WTC11 (cell line): ENCODE results near the gene HPSE2. TPM values are rescaled to one million over a fixed set of nuclear protein-coding genes. Genes with fewer than 3 reads are reported as not detected.

Source experiments
- ATAC-seq: fragments of 200-7000 bp; cut with Tn5 transposase; 2 replicates; pipeline ENCODE4 v1.10.0; 2021; ENCODE audit warnings: mild to moderate bottlenecking, moderate library complexity
- CTCF ChIA-PET: fragments of 300-600 bp; sonication (Branson Sonifier 250); formaldehyde crosslinking; loops from one replicate; lab custom pipeline; 2021; ENCODE audit warnings: antibody characterized with exemption; lab: Charles Lee
- POLR2A ChIA-PET: fragments of 350-600 bp; sonication (Branson Sonifier 250); formaldehyde crosslinking; loops from one replicate; lab custom pipeline; 2021; ENCODE audit warnings: antibody characterized with exemption; lab: Charles Lee
- DNase-seq: peaks from one replicate; pipeline ENCODE4 v3.0.0; 2021; ENCODE audit warnings: low spot score
- H3K27ac Mint-ChIP-seq: 2 replicates; pipeline ENCODE4 v1.8.0; 2021; ENCODE audit warnings: mixed read lengths
- H3K27me3 Mint-ChIP-seq: 2 replicates; pipeline ENCODE4 v1.8.0; 2021; ENCODE audit warnings: low read depth, mild to moderate bottlenecking, moderate library complexity, mixed read lengths
- H3K36me3 Mint-ChIP-seq: 2 replicates; pipeline ENCODE4 v1.8.0; 2021; ENCODE audit warnings: mixed read lengths
- H3K4me1 Mint-ChIP-seq: 2 replicates; pipeline ENCODE4 v1.8.0; 2022; ENCODE audit warnings: mixed read lengths
- H3K4me3 Mint-ChIP-seq: 2 replicates; pipeline ENCODE4 v1.8.0; 2021; ENCODE audit warnings: mild to moderate bottlenecking, moderate library complexity, mixed read lengths
- H3K9me3 Mint-ChIP-seq: 2 replicates; pipeline ENCODE4 v1.8.0; 2021; ENCODE audit warnings: mixed read lengths
- ATF1 ChIP-seq: sonication (generic); formaldehyde crosslinking; IDR thresholded peaks from 2 replicates; pipeline ENCODE4 v1.8.1; 2023; ENCODE audit warnings: mild to moderate bottlenecking, moderate library complexity, missing genetic modification reagents
- CREB1 ChIP-seq: sonication (generic); formaldehyde crosslinking; IDR thresholded peaks from 2 replicates; pipeline ENCODE4 v1.8.0; 2023; ENCODE audit warnings: mild to moderate bottlenecking, missing genetic modification reagents
- CREM ChIP-seq: sonication (generic); formaldehyde crosslinking; IDR thresholded peaks from 2 replicates; pipeline ENCODE4 v1.8.1; 2022; ENCODE audit warnings: mild to moderate bottlenecking, missing genetic modification reagents, moderate library complexity
- FOXK1 ChIP-seq: sonication (generic); formaldehyde crosslinking; IDR thresholded peaks from 2 replicates; pipeline ENCODE4 v1.8.0; 2022; ENCODE audit warnings: mild to moderate bottlenecking, moderate library complexity, missing genetic modification reagents
- FOXP1 ChIP-seq: sonication (generic); formaldehyde crosslinking; IDR thresholded peaks from 2 replicates; pipeline ENCODE4 v1.8.0; 2022; ENCODE audit warnings: missing genetic modification reagents, mild to moderate bottlenecking, moderate library complexity, borderline replicate concordance
- GABPB1 ChIP-seq: sonication (generic); formaldehyde crosslinking; IDR thresholded peaks from 2 replicates; pipeline ENCODE4 v1.8.1; 2023; ENCODE audit warnings: mild to moderate bottlenecking, missing genetic modification reagents
- MYBL2 ChIP-seq: sonication (generic); formaldehyde crosslinking; IDR thresholded peaks from 2 replicates; pipeline ENCODE4 v1.8.1; 2023; ENCODE audit warnings: mild to moderate bottlenecking, moderate library complexity, missing genetic modification reagents
- NFYB ChIP-seq: sonication (generic); formaldehyde crosslinking; conservative IDR thresholded peaks from 2 replicates; pipeline ENCODE4 v1.8.0; 2022; ENCODE audit warnings: low read depth, missing genetic modification reagents
- RORB ChIP-seq: fragments of 250-450 bp; sonication (Bioruptor Pico); IDR thresholded peaks from 2 replicates; pipeline ENCODE4 v1.9.0; 2021; ENCODE audit warnings: mild to moderate bottlenecking
- STAT6 ChIP-seq: sonication (generic); formaldehyde crosslinking; conservative IDR thresholded peaks from 2 replicates; pipeline ENCODE4 v1.8.1; 2023; ENCODE audit warnings: mild to moderate bottlenecking, low read depth, missing genetic modification reagents, moderate library complexity
- USF1 ChIP-seq: sonication (generic); formaldehyde crosslinking; IDR thresholded peaks from 2 replicates; pipeline ENCODE4 v1.8.0; 2022; ENCODE audit warnings: mild to moderate bottlenecking, missing genetic modification reagents
- ZBTB21 ChIP-seq: sonication (generic); formaldehyde crosslinking; IDR thresholded peaks from 2 replicates; pipeline ENCODE4 v1.8.1; 2023; ENCODE audit warnings: mild to moderate bottlenecking, missing genetic modification reagents, borderline replicate concordance
- ZMAT4 ChIP-seq: fragments of 250-450 bp; sonication (Bioruptor Pico); IDR thresholded peaks from 2 replicates; pipeline ENCODE4 v1.9.0; 2021; ENCODE audit warnings: mild to moderate bottlenecking
- ZNF219 ChIP-seq: sonication (generic); formaldehyde crosslinking; IDR thresholded peaks from 2 replicates; pipeline ENCODE4 v1.8.0; 2023; ENCODE audit warnings: missing genetic modification reagents, mild to moderate bottlenecking, borderline replicate concordance
- ZNF232 ChIP-seq: sonication (generic); formaldehyde crosslinking; IDR thresholded peaks from 2 replicates; pipeline ENCODE4 v1.8.0; 2022; ENCODE audit warnings: mild to moderate bottlenecking, missing genetic modification reagents
- ZNF317 ChIP-seq: sonication (generic); formaldehyde crosslinking; IDR thresholded peaks from 2 replicates; pipeline ENCODE4 v1.8.1; 2023; ENCODE audit warnings: low read depth, mild to moderate bottlenecking, moderate library complexity, missing genetic modification reagents, borderline replicate concordance
- total RNA-seq: library from RNA; stranded (reverse); gene quantifications from 3 replicates; pipeline ENCODE4 v1.2.3, GENCODE V29; 2021
- TF ChIP-seq, protein P1 (sequence below): fragments of 200-600 bp; IDR thresholded peaks from 2 replicates; pipeline ENCODE4 v1.8.0; 2022; ENCODE audit warnings: antibody characterized with exemption
- TF ChIP-seq, protein P2 (sequence below): sonication (generic); formaldehyde crosslinking; IDR thresholded peaks from 2 replicates; pipeline ENCODE4 v1.8.0; 2023; ENCODE audit warnings: missing genetic modification reagents
- TF ChIP-seq, protein P3 (sequence below): sonication (generic); formaldehyde crosslinking; IDR thresholded peaks from 2 replicates; pipeline ENCODE4 v1.8.1; 2023; ENCODE audit warnings: mild to moderate bottlenecking, missing genetic modification reagents

Gene HPSE2
- total RNA-seq, 1 experiment from 2014 or later = 0.66 TPM

- TF ChIP-seq ZBTB21 (CRISPR knock-in tag) (no peak), CREM (CRISPR knock-in tag) (no peak), FOXP1 (CRISPR knock-in tag) (no peak), GABPB1 (CRISPR knock-in tag) (no peak), CREB1 (CRISPR knock-in tag) (no peak), STAT6 (CRISPR knock-in tag) (no peak), ZNF232 (CRISPR knock-in tag) (no peak)
- TF ChIP-seq, protein P1, sequence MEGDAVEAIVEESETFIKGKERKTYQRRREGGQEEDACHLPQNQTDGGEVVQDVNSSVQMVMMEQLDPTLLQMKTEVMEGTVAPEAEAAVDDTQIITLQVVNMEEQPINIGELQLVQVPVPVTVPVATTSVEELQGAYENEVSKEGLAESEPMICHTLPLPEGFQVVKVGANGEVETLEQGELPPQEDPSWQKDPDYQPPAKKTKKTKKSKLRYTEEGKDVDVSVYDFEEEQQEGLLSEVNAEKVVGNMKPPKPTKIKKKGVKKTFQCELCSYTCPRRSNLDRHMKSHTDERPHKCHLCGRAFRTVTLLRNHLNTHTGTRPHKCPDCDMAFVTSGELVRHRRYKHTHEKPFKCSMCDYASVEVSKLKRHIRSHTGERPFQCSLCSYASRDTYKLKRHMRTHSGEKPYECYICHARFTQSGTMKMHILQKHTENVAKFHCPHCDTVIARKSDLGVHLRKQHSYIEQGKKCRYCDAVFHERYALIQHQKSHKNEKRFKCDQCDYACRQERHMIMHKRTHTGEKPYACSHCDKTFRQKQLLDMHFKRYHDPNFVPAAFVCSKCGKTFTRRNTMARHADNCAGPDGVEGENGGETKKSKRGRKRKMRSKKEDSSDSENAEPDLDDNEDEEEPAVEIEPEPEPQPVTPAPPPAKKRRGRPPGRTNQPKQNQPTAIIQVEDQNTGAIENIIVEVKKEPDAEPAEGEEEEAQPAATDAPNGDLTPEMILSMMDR = no peak
- TF ChIP-seq, protein P2, sequence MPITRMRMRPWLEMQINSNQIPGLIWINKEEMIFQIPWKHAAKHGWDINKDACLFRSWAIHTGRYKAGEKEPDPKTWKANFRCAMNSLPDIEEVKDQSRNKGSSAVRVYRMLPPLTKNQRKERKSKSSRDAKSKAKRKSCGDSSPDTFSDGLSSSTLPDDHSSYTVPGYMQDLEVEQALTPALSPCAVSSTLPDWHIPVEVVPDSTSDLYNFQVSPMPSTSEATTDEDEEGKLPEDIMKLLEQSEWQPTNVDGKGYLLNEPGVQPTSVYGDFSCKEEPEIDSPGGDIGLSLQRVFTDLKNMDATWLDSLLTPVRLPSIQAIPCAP (CRISPR knock-in tag) = no peak
Measured at GRCh38 chr10:99062591-99062990, 173.1 kb downstream of the HPSE2 start (continued).

DNA sequence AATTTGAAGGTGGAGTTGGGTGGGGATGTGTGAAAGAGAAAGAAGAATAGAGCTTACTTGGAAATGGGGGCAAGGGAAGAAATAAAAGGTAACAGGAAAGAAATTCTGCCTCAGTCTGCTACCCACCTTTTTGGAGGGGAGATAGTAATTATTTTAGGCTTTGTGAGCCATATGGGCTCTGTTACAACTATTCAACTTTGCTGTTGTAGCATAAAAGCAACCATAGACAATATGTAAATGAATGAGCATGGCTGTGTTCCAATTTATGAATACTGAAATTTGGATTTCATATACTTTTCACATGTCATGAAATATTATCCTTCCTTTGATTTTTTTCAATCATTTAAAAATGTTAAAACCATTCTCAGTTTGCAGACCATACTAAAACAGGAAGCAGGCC is 176.9 kb downstream of the HPSE2 start:
- Mint-ChIP-seq H3K4me3 (no peak overlapping the region), H3K4me1 (no peaks in the 10 kb centered on the region), H3K27me3 (no peaks in the 10 kb centered on the region), H3K36me3 (no peaks in the 10 kb centered on the region), H3K9me3 (no peaks in the 10 kb centered on the region; the same call in 1 of the 2 replicates), H3K27ac (no peak overlapping the region)
- ChIA-PET POLR2A (no interaction called here), CTCF (no interaction called here)
- DNase-seq = no peak
- no peak for ATAC-seq
- no peak for TF ChIP-seq STAT6 (CRISPR knock-in tag)
- TF ChIP-seq ZMAT4 (CRISPR knock-in tag) = no peak
- no peak for TF ChIP-seq NFYB (CRISPR knock-in tag)
- TF ChIP-seq RORB (CRISPR knock-in tag) = no peak
- TF ChIP-seq ZBTB21 (CRISPR knock-in tag) = no peak

DNA sequence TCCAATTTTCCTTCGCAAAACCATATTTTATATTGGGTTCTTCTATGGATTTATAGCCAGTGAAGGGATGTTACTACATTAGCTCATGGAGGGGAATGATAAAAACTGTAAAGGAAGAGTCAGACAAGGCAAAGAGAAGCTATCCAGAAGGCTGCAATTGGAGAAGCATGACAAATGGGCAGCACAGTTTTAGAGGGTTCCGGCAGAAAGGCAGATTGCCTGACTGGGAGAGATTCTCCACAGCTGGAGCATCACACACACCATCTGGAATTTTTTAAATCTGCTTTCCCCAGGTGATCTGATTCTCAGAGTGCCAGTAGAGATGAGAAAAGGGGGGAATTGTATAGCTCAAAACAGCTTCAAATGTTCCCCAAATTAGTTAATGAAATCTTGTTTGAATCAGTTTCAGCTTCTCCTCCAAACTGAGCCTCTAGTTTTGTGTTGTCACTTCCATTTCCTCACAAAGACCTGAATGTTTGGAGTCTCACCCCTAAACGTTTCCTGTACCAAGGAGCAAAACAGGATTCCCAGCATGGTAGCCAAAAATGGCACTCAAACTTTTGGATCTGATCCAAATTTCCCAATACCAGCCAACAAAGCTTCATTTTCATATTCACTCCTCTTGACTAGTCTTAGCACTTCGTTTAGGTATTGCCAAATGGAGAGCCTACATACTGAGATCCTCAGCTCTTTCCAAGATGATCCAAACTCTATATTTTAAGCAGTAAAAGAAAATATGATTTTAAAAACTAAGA is 177.5 kb downstream of the HPSE2 start:
- CTCF ChIA-PET = no interaction called here
- POLR2A ChIA-PET = no interaction called here
- Mint-ChIP-seq H3K4me3 (no peak overlapping the region), H3K4me1 (no peaks in the 10 kb centered on the region), H3K27me3 (no peaks in the 10 kb centered on the region), H3K9me3 (no peaks in the 10 kb centered on the region; the same call in 1 of the 2 replicates), H3K27ac (no peak overlapping the region), H3K36me3 (no peaks in the 10 kb centered on the region)
- ATAC-seq = no peak
- DNase-seq = no peak
- TF ChIP-seq USF1 (CRISPR knock-in tag) = no peak
- TF ChIP-seq ZNF219 (CRISPR knock-in tag) = no peak
- TF ChIP-seq ZMAT4 (CRISPR knock-in tag) = no peak
- TF ChIP-seq, protein P2 (CRISPR knock-in tag) = no peak
- no peak for TF ChIP-seq ATF1 (CRISPR knock-in tag)
- TF ChIP-seq FOXK1 (CRISPR knock-in tag) = no peak
- TF ChIP-seq, protein P3, sequence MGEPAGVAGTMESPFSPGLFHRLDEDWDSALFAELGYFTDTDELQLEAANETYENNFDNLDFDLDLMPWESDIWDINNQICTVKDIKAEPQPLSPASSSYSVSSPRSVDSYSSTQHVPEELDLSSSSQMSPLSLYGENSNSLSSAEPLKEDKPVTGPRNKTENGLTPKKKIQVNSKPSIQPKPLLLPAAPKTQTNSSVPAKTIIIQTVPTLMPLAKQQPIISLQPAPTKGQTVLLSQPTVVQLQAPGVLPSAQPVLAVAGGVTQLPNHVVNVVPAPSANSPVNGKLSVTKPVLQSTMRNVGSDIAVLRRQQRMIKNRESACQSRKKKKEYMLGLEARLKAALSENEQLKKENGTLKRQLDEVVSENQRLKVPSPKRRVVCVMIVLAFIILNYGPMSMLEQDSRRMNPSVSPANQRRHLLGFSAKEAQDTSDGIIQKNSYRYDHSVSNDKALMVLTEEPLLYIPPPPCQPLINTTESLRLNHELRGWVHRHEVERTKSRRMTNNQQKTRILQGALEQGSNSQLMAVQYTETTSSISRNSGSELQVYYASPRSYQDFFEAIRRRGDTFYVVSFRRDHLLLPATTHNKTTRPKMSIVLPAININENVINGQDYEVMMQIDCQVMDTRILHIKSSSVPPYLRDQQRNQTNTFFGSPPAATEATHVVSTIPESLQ = no peak
- no peak for TF ChIP-seq MYBL2 (CRISPR knock-in tag)
- TF ChIP-seq ZNF317 (CRISPR knock-in tag) = no peak
